HCT116 (cell line): ENCODE measurements around the gene LDHAL6B.

Experiments
- EZH2 ChIP-seq: fragments of 200-600 bp; sonication (generic); IDR thresholded peaks from 2 replicates; pipeline ENCODE4 v1.6.1; 2017; ENCODE audit warnings: antibody characterized with exemption, mixed run types
- YY1 ChIP-seq: IDR thresholded peaks from 2 replicates; pipeline ENCODE4 v1.6.1; 2011; ENCODE audit warnings: low read length, low read depth, moderate library complexity, mild to moderate bottlenecking; ENCODE audit not compliant: insufficient replicate concordance; ENCODE audit errors: extremely low read depth
- TF ChIP-seq, protein P1 (sequence below), 3 experiments: fragments of 200-600 bp in 1 of 3; sonication (generic) in 1 of 3; IDR thresholded peaks in 2 of 3; conservative IDR thresholded peaks in 1 of 3; 2 replicates each; pipeline ENCODE4 v1.5.1; 2012 to 2017; ENCODE audit warnings: low read depth in 2 of 3, low read length in 2 of 3, antibody characterized with exemption in 1 of 3, borderline replicate concordance in 1 of 3, control low read depth in 1 of 3, mild to moderate bottlenecking in 1 of 3, mixed read lengths in 1 of 3, mixed run types in 1 of 3, moderate library complexity in 1 of 3; ENCODE audit not compliant: insufficient read depth in 1 of 3
- TF ChIP-seq, protein P2 (sequence below): IDR thresholded peaks from 2 replicates; pipeline ENCODE4 v1.6.1; 2012; ENCODE audit warnings: low read depth

DNA sequence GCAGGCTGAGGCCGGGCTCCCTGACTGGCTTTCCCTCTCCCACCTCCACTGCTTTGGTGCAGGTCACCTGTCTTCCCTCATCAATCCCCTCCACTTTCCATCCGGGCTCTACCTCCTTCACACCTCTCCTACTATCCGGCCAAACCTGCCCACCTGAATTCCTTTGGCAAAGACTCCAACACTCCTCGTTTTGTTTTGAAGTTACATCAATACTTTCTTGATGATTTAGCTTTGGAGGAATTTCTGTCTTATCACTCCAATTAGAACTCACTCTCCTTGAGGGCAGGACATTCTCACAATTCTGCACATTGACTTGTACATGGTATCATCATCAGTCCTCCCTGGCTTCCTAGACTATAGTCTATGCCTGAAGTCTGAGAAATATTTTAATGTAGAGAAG lies 20.4 kb downstream of the LDHAL6B start:
- TF ChIP-seq, protein P1, sequence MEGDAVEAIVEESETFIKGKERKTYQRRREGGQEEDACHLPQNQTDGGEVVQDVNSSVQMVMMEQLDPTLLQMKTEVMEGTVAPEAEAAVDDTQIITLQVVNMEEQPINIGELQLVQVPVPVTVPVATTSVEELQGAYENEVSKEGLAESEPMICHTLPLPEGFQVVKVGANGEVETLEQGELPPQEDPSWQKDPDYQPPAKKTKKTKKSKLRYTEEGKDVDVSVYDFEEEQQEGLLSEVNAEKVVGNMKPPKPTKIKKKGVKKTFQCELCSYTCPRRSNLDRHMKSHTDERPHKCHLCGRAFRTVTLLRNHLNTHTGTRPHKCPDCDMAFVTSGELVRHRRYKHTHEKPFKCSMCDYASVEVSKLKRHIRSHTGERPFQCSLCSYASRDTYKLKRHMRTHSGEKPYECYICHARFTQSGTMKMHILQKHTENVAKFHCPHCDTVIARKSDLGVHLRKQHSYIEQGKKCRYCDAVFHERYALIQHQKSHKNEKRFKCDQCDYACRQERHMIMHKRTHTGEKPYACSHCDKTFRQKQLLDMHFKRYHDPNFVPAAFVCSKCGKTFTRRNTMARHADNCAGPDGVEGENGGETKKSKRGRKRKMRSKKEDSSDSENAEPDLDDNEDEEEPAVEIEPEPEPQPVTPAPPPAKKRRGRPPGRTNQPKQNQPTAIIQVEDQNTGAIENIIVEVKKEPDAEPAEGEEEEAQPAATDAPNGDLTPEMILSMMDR (IDR thresholded peaks at IDR 0.05 in 2 of 3, conservative IDR thresholded peaks at IDR 0.05 in 1 of 3; ENCODE audit: borderline replicate concordance in 1 of 3, insufficient read depth in 1 of 3, low read depth in 2 of 3, low read length in 2 of 3), result no peak
- TF ChIP-seq EZH2 (no peak), YY1 (no peak)
- TF ChIP-seq, protein P2, sequence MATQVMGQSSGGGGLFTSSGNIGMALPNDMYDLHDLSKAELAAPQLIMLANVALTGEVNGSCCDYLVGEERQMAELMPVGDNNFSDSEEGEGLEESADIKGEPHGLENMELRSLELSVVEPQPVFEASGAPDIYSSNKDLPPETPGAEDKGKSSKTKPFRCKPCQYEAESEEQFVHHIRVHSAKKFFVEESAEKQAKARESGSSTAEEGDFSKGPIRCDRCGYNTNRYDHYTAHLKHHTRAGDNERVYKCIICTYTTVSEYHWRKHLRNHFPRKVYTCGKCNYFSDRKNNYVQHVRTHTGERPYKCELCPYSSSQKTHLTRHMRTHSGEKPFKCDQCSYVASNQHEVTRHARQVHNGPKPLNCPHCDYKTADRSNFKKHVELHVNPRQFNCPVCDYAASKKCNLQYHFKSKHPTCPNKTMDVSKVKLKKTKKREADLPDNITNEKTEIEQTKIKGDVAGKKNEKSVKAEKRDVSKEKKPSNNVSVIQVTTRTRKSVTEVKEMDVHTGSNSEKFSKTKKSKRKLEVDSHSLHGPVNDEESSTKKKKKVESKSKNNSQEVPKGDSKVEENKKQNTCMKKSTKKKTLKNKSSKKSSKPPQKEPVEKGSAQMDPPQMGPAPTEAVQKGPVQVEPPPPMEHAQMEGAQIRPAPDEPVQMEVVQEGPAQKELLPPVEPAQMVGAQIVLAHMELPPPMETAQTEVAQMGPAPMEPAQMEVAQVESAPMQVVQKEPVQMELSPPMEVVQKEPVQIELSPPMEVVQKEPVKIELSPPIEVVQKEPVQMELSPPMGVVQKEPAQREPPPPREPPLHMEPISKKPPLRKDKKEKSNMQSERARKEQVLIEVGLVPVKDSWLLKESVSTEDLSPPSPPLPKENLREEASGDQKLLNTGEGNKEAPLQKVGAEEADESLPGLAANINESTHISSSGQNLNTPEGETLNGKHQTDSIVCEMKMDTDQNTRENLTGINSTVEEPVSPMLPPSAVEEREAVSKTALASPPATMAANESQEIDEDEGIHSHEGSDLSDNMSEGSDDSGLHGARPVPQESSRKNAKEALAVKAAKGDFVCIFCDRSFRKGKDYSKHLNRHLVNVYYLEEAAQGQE, result no peak
